Measurements from ENCODE around the gene IQGAP1. TPM values are rescaled to one million over a fixed set of nuclear protein-coding genes. Genes with fewer than 3 reads are reported as not detected.

The IQGAP1 gene
- total and polyA plus RNA-seq, 2 experiments from 2014 or later = 65.8 to 125 TPM

DNA sequence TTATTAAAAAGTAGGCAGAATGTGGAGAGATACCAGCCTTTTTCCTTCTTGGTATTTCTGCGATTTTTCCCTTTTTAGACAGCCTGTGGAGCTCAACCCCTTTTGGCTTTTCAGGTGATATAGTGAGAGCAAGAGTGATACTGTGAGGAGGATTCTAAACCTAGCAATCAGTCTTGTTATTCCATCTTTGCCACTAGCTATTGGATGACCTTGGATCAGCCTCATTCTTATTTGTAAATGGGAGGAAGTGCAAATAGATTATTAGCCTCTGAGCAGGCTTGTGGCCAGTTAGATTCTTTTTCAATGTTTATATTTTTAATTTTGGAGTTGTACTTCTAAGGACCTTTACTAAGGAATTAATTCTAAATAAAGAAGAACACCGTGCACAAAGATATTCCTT is 34.0 kb downstream of the IQGAP1 start:
- Histone ChIP-seq H3K9me3 (ENCODE audit: low read depth) (no peaks in the 10 kb centered on the region), H3K36me3 (replicated peaks; ENCODE audit: insufficient read depth, low read depth) (no peaks in the 10 kb centered on the region), H3K4me1 (ENCODE audit: insufficient read depth) (peaks cover 48% of the 10 kb centered on the region), H3K4me3 (no peak overlapping the region), H2AFZ (no peak overlapping the region), H4K20me1 (ENCODE audit: insufficient read depth, poor library complexity, severe bottlenecking) (peaks cover 10% of the 10 kb centered on the region), H3K79me2 (peaks cover 94% of the 10 kb centered on the region), H3K27ac (no peak overlapping the region), H3K4me2 (no peak overlapping the region), H3K9me2 (replicated peaks; ENCODE audit: insufficient read depth) (no peaks in the 10 kb centered on the region), H3K27me3 (no peaks in the 10 kb centered on the region)
- 97% methylated on average over 2 of the region's 2 CpGs for WGBS (ENCODE audit: low lambda C conversion rate, missing lambda C conversion rate)
- TF ChIP-seq EZH2 (IDR thresholded peaks at IDR 0.05; ENCODE audit: borderline replicate concordance) (no peak), EZH2phosphoT487 (IDR thresholded peaks at IDR 0.05; ENCODE audit: low read depth, severe bottlenecking, unreplicated experiment) (no peak)
- TF ChIP-seq, protein P1, sequence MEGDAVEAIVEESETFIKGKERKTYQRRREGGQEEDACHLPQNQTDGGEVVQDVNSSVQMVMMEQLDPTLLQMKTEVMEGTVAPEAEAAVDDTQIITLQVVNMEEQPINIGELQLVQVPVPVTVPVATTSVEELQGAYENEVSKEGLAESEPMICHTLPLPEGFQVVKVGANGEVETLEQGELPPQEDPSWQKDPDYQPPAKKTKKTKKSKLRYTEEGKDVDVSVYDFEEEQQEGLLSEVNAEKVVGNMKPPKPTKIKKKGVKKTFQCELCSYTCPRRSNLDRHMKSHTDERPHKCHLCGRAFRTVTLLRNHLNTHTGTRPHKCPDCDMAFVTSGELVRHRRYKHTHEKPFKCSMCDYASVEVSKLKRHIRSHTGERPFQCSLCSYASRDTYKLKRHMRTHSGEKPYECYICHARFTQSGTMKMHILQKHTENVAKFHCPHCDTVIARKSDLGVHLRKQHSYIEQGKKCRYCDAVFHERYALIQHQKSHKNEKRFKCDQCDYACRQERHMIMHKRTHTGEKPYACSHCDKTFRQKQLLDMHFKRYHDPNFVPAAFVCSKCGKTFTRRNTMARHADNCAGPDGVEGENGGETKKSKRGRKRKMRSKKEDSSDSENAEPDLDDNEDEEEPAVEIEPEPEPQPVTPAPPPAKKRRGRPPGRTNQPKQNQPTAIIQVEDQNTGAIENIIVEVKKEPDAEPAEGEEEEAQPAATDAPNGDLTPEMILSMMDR (IDR thresholded peaks at IDR 0.05; ENCODE audit: poor library complexity) = no peak
- DNase-seq (ENCODE audit: low spot score) = no peak

DNA sequence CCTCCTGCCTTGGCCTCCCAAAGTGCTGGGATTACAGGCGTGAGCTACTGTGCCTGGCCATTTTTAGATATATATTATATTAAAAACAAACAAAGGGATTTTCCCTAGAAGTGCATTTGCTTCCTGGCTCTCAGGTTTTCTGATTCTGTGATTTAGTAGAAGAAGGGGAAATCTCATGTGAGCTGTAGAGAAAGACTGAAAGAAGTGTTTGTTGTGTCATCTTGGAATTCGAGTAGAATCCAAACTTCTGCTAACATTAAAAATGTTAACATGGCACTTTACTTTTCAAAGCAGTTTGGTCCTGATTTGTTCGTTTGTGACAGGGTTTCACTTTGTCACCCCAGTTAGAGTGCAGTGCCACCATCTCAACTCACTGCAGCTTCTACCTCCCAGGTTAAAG is 34.9 kb downstream of the IQGAP1 start:
- H3K36me3 ChIP-seq (replicated peaks; ENCODE audit: insufficient read depth, low read depth) = no peaks in the 10 kb centered on the region

DNA sequence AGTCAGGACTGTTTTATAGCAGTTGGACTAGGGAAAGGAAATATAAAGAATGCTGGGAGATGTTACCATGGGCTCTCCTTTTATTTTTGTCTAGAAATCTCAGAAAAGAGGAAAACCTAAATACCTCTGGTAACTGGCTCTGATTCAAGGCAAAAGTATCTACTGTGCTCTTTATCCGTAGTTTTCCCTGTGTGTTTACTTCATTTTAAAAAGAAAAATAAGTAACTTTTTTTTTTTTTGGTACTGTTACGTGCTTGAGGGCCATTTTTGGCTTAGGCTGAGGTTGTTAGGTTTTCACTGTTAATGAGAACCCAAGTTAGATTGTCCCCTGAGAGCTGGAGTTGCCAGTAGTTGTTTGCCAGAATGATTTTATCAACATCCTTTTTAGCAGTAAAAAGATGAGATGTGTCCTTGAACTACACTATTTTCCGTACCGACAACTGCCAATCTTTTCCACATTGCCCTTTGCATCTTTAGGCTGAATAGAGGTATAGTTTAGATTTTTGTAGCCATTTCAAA is 35.8 kb downstream of the IQGAP1 start:
- TF ChIP-seq EZH2phosphoT487 (IDR thresholded peaks at IDR 0.05; ENCODE audit: low read depth, severe bottlenecking, unreplicated experiment) (no peak), EZH2 (IDR thresholded peaks at IDR 0.05; ENCODE audit: borderline replicate concordance) (no peak)
- TF ChIP-seq, protein P1 (IDR thresholded peaks at IDR 0.05; ENCODE audit: poor library complexity) = no peak
- H3K9me2 ChIP-seq (replicated peaks; ENCODE audit: insufficient read depth) = no peaks in the 10 kb centered on the region
- H4K20me1 ChIP-seq (ENCODE audit: insufficient read depth, poor library complexity, severe bottlenecking) = peaks cover 10% of the 10 kb centered on the region
- peaks cover 87% of the 10 kb centered on the region for H3K79me2 ChIP-seq
- peak overlapping the region; percentile 17 for H3K4me2 ChIP-seq
- H3K4me1 ChIP-seq (ENCODE audit: insufficient read depth) = peaks cover 48% of the 10 kb centered on the region
- WGBS (ENCODE audit: low lambda C conversion rate, missing lambda C conversion rate) = 69% methylated on average over 4 of the region's 4 CpGs
- no peaks in the 10 kb centered on the region for H3K36me3 ChIP-seq (replicated peaks; ENCODE audit: insufficient read depth, low read depth)
- H3K27me3 ChIP-seq = no peaks in the 10 kb centered on the region
- H3K9me3 ChIP-seq (ENCODE audit: low read depth) = no peaks in the 10 kb centered on the region
- no peak overlapping the region for H3K27ac ChIP-seq
- no peak overlapping the region for H2AFZ ChIP-seq
- no peak overlapping the region for H3K4me3 ChIP-seq
- no peak for DNase-seq (ENCODE audit: low spot score)

More for the DNA sequence above, 34.9 kb downstream of the IQGAP1 start:
- Histone ChIP-seq H3K27ac (no peak overlapping the region), H4K20me1 (ENCODE audit: insufficient read depth, poor library complexity, severe bottlenecking) (peaks cover 10% of the 10 kb centered on the region), H3K4me3 (no peak overlapping the region), H3K9me2 (replicated peaks; ENCODE audit: insufficient read depth) (no peaks in the 10 kb centered on the region), H3K4me2 (no peak overlapping the region), H2AFZ (no peak overlapping the region), H3K4me1 (ENCODE audit: insufficient read depth) (peaks cover 48% of the 10 kb centered on the region), H3K79me2 (peaks cover 92% of the 10 kb centered on the region), H3K9me3 (ENCODE audit: low read depth) (no peaks in the 10 kb centered on the region), H3K27me3 (no peaks in the 10 kb centered on the region)
- 93% methylated on average over 3 of the region's 3 CpGs for WGBS (ENCODE audit: low lambda C conversion rate, missing lambda C conversion rate)
- TF ChIP-seq, protein P1 (IDR thresholded peaks at IDR 0.05; ENCODE audit: poor library complexity) = no peak
- TF ChIP-seq EZH2phosphoT487 (IDR thresholded peaks at IDR 0.05; ENCODE audit: low read depth, severe bottlenecking, unreplicated experiment) = no peak
- no peak for TF ChIP-seq EZH2 (IDR thresholded peaks at IDR 0.05; ENCODE audit: borderline replicate concordance)
- DNase-seq (ENCODE audit: low spot score) = no peak

Measured in hepatocyte (in vitro differentiated cells).